Neural progenitor cell (in vitro differentiated cells): Measurements from ENCODE around the gene POPDC2.

Experiments used
- EZH2phosphoT487 ChIP-seq: fragments of 200-600 bp; sonication (generic); IDR thresholded peaks from 2 replicates; pipeline ENCODE4 v1.6.1; 2017; ENCODE audit warnings: antibody characterized with exemption
- TF ChIP-seq, protein P1 (sequence below): fragments of 200-600 bp; sonication (generic); IDR thresholded peaks from 2 replicates; pipeline ENCODE4 v1.5.1; 2017; ENCODE audit warnings: antibody characterized with exemption, mild to moderate bottlenecking

DNA sequence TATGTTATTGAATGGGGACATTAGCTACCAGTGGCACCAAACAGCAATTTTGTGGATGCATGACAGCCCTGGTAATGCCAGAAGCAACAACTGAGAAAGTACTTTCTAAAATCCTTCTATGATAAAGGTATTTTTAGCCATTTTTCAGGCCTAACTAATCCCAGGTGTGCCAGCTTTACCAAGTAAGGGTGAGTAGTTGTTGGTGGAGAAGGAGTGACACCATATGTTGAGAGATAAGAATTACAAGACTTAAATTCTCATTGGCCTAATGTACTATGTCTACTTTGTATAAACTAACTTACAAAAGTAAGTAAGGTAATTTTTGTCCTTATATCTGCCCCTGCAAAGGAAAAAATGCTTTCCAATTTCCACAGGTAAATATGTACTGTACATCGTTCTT is 20.9 kb upstream of the POPDC2 start:
- TF ChIP-seq, protein P1, sequence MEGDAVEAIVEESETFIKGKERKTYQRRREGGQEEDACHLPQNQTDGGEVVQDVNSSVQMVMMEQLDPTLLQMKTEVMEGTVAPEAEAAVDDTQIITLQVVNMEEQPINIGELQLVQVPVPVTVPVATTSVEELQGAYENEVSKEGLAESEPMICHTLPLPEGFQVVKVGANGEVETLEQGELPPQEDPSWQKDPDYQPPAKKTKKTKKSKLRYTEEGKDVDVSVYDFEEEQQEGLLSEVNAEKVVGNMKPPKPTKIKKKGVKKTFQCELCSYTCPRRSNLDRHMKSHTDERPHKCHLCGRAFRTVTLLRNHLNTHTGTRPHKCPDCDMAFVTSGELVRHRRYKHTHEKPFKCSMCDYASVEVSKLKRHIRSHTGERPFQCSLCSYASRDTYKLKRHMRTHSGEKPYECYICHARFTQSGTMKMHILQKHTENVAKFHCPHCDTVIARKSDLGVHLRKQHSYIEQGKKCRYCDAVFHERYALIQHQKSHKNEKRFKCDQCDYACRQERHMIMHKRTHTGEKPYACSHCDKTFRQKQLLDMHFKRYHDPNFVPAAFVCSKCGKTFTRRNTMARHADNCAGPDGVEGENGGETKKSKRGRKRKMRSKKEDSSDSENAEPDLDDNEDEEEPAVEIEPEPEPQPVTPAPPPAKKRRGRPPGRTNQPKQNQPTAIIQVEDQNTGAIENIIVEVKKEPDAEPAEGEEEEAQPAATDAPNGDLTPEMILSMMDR, result peak; percentile 59
- TF ChIP-seq EZH2phosphoT487, result no peak
